ENCODE data around the gene CPLX4. TPM values are rescaled to one million over a fixed set of nuclear protein-coding genes. Genes with fewer than 3 reads are reported as not detected.

CPLX4 gene
- total and polyA plus RNA-seq, 2 of the 13 experiments (the other 11 are each of a cell fraction or from before 2014, with no cell fraction given) = not detected

GRCh38 chr18:59358712-59359575 lies 40.5 kb upstream of the CPLX4 start, which contains the start of gene LMAN1 (continued):
- TF ChIP-seq IRX3 (CRISPR knock-in tag; IDR thresholded peaks at IDR 0.05; ENCODE audit: borderline replicate concordance, low read depth) (0 out of 2 replicates have a peak, but pooled peaks have one; percentile 41), ZSCAN31 (CRISPR knock-in tag; IDR thresholded peaks at IDR 0.05; ENCODE audit: low read depth) (0 out of 2 replicates have a peak, but pooled peaks have one; percentile 61), ZBTB33 (CRISPR knock-in tag; IDR thresholded peaks at IDR 0.05) (no peak), ZBTB20 (CRISPR knock-in tag; IDR thresholded peaks at IDR 0.05; ENCODE audit: borderline replicate concordance, low read depth) (0 out of 2 replicates have a peak, but pooled peaks have one; percentile 43), ZGPAT (CRISPR knock-in tag; IDR thresholded peaks at IDR 0.05) (peak; percentile 88), ZNF512 (CRISPR knock-in tag; IDR thresholded peaks at IDR 0.05) (no peak), ZNF782 (CRISPR knock-in tag; IDR thresholded peaks at IDR 0.05; ENCODE audit: borderline replicate concordance) (0 out of 2 replicates have a peak, but pooled peaks have one; percentile 61), CENPT (CRISPR knock-in tag; IDR thresholded peaks at IDR 0.05; ENCODE audit: low read depth) (no peak), BHLHE40 (IDR thresholded peaks at IDR 0.05; ENCODE audit: low read length) (no peak), GPN1 (CRISPR knock-in tag; IDR thresholded peaks at IDR 0.05; ENCODE audit: borderline replicate concordance) (peak; percentile 72; the same call in 1 of the 2 replicates), ZBTB38 (CRISPR knock-in tag; IDR thresholded peaks at IDR 0.05) (peak; percentile 44; the same call in 1 of the 2 replicates), SMYD3 (CRISPR knock-in tag; IDR thresholded peaks at IDR 0.05) (peak; percentile 13; the same call in 1 of the 2 replicates), ZNF337 (CRISPR knock-in tag; IDR thresholded peaks at IDR 0.05; ENCODE audit: borderline replicate concordance, low read depth) (no peak; the same call in 1 of the 2 replicates), ZBTB14 (CRISPR knock-in tag; IDR thresholded peaks at IDR 0.05) (peak; percentile 33; the same call in 1 of the 2 replicates), FOSL2 (CRISPR knock-in tag; IDR thresholded peaks at IDR 0.05) (no peak), KAT7 (CRISPR knock-in tag; IDR thresholded peaks at IDR 0.05; ENCODE audit: borderline replicate concordance) (peak; percentile 80; the same call in 1 of the 2 replicates), ZNF276 (CRISPR knock-in tag; IDR thresholded peaks at IDR 0.05; ENCODE audit: low read depth) (0 out of 2 replicates have a peak, but pooled peaks have one; percentile 25), KLF13 (CRISPR knock-in tag; IDR thresholded peaks at IDR 0.05) (no peak), RNF2 (conservative IDR thresholded peaks at IDR 0.05; ENCODE audit: low read depth) (no peak; the same call in 1 of the 2 replicates)
